GM21390 (cell line): ENCODE data around the gene DIAPH3.

Source experiments
- ATAC-seq: cut with Tn5 transposase; IDR thresholded peaks from one replicate; pipeline ENCODE4 v1.9.1; 2021; ENCODE audit not compliant: unreplicated experiment

Gene DIAPH3

DNA sequence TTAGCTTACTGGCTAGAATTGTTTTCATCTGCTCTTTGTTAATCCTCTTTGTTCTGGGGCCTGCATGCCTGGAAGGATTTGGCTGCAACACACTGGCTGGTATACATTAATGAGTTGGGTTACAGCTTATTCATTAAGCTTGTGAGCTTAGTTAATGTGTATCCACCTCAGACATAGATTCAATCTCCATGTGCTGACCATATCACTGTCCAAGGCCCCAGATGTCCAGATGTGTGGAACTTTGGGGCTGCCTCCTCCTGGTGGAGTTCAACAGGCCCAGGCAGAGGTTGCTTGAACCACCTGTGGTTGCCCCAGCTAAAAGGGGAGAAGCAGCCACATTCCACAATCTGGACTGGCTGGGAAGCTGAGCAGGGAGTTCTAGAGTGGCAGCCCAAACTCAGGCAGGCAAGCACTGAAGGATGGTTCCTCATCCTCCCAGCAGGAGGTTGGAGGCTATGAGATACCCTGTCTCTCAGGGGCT is 5.4 kb downstream of the DIAPH3 start:
- no peak for ATAC-seq

DNA sequence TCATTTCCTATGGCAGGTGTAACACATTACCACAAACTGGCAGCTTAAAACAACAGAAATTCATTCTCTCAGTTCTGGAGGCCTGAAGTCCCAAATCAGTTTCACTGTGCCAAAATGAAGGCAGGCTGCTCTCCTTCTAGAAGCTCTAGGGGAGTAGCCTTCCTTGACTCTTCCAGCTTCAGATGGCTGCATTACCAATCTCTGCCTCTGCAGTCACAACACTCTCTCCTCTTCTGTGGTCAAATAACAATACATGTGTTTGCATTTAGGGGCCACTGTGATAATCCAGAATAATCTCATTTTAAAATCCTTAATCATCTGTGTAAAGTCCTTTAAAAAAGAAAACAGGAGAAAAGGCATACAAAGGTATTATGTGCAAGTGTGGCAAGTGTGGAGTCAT is 7.8 kb downstream of the DIAPH3 start:
- no peak for ATAC-seq

- no peak for ATAC-seq
These were observed 10.8 kb downstream of the DIAPH3 start for GRCh38 chr13:60152904-60153303.

GRCh38 chr13:60152114-60152513 is 11.6 kb downstream of the DIAPH3 start:
- ATAC-seq: no peak

- no peak for ATAC-seq
These were observed 13.2 kb downstream of the DIAPH3 start for GRCh38 chr13:60150538-60150937.

DNA sequence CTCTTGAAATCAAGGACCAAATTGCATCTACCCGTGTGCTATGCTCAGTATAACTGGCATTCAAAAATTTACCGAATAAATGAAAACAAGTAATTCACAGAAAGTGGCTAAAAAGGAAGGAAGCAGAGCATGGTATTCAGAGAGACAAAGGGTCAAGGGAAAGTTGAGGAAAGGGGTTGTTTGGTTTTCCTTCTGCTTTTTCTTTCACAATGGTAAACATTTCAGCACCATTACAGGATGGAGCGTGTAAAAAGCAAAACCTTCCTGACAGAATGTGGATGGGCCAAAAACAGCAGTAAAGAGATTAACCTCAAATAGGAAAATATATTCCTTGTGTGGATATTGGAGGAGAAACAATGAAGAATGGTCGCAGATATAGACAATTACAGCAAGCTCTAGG is 14.8 kb downstream of the DIAPH3 start:
- peak; percentile 49 for ATAC-seq

GRCh38 chr13:60147361-60147760 is 16.4 kb downstream of the DIAPH3 start:
- ATAC-seq: no peak

DNA sequence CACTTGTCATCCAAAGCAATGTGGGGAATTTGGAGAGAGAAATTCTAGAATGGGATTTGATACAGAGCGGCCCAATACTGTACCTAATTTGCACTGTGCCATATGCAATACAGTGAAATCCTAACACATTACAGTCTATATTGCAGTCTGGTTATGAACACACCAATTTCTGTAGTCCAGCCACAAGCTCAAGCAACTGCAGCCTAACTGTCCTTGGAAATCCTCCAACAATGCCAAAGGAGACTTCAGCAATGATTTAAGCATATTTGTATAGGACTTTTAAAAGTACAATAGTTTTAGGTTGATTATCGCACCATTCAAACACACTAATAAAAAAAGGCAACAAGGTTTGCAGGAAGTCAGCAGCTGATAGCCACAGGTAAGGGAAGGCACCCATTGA is 17.3 kb downstream of the DIAPH3 start:
- ATAC-seq: no peak

GRCh38 chr13:60143775-60144174 is 20.0 kb downstream of the DIAPH3 start:
- no peak for ATAC-seq

- ATAC-seq: no peak
These were observed 24.5 kb downstream of the DIAPH3 start for GRCh38 chr13:60139272-60139671.

DNA sequence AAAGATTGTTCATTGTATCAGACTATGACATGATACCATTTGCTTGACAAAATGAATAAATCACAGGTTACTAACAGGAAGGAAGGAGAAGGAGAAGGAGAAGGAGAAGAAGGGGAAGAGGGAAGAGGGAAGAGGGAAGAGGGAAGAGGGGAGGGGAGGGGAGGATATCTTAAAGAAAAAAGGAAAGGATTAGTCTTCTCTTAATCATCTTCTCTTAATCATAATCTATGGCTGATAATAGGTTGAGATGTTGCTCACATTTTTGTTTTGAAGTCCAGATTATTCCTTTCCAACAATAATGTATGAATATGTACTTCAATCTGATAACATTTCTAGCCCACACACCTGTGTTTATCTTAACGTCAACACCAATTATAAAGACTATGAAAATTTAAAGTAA is 25.1 kb downstream of the DIAPH3 start:
- ATAC-seq: no peak

DNA sequence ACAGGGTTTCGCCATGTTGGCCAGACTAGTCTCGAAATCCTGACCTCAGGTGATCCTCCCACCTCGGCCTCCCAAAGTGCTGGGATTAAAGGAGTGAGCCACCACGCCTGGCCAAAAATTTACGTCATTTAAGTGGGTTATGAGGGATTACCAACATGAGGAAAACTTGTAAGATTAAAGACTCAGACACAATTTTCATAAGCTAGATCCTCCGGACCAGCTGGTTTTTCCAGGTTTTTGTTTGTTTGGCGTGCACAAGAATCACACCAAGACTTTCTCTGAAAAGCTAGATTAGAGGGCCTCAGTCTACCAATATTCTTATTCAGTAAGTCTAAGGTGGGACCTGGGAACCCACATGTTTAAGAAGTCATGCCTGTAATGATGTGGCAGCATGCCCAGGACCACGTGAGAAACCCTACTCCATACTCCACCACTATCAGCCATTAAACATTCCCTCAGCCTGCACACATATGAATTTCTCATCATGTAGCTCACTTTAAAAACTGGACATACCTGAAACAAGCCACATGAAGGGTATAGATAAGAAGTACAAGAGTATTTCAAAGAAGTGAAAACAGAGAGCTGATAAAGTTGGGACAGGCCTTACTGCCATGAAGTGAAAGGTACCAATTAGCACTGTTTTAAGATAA is 25.7 kb downstream of the DIAPH3 start:
- ATAC-seq: no peak

DNA sequence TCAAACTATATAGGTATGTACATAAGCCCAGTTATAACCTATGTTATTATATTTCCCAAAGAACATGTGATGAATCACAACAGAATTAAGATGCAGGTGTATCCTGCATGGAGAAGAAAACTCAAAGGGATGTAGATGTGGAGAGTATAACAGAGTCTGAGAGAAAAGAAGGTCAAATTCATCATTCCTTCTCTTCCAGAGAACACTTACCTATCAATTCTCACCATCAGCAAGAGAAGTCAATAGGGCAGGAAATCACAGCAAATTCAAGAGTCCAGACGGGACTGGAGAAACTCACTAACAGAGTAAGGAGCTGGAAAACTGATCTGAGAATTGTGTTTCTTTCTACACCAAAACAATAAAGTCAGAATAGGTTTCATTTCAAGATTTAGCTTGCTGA is 28.4 kb downstream of the DIAPH3 start:
- ATAC-seq: no peak

- ATAC-seq: no peak
These were observed 29.4 kb downstream of the DIAPH3 start for GRCh38 chr13:60134376-60134775.

GRCh38 chr13:60121337-60121687 is 42.4 kb downstream of the DIAPH3 start:
- no peak for ATAC-seq

DNA sequence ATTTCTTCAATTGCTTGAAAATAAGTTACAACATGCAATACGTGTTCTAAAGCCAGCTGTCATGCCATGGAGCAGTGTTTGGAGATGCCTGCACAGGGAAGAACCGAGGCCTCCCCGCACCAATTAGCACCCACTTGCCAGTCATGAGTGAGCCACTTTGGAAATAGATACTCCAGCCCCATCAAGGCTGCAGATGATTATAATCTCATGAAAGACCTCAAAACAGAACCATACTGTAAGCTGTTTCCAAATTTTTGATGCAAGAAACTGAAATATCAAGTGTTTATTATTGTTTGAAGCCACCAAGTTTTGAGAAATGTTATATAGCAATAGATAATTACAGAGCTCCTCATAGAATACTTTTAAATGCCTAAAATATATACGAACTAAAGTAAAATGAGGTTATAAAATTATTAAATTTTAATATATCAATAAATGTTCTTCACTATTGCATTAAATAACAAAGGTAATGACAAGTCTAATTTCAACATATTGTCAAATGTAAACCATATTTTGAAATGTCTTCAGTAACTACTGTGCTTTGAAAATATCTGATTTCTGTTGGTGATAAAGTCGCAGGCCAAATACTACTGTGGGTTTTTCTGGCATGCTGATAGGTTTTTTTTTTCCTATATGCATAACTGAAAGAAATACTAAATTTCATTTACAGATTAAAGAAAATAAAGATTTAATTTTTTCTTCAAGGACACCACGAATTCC is 43.0 kb downstream of the DIAPH3 start:
- ATAC-seq: no peak

DNA sequence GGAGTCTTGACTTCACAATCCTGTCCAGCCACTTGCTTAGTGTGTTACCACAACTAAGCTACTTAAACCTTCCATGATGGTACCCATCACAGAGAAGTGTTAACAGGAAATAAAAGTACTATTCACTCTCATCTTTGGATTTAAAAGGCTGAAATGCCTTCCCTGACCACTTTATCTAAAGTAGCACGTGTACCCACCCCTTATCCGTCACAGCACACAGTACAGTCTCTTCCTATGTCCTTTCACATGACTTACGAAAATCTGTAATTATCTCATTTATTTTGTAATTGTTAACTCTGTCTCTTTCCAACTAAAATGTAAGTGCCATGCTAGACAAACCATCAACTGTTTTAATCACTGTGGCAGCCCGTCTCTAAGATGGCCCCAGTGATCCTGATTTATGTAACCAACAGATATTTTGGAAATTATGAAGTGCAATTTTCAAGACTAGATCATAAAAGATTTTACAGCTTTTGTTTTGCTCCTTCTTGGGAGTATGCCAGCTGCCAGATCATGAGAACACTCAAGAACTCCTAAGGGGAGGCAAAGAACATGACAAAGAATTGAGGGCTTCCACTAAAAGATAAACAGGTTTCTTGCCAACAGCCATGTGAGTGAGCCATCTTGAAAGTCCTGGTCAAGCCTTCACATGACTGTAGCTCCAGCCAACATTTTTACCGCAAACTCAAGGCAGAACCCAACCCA is 44.9 kb downstream of the DIAPH3 start:
- ATAC-seq: no peak

GRCh38 chr13:60114499-60115028 is 49.2 kb downstream of the DIAPH3 start:
- ATAC-seq: no peak

GRCh38 chr13:60112771-60113170 is 51.0 kb downstream of the DIAPH3 start:
- ATAC-seq: no peak

- no peak for ATAC-seq
These were observed 52.0 kb downstream of the DIAPH3 start for GRCh38 chr13:60111691-60112090.

DNA sequence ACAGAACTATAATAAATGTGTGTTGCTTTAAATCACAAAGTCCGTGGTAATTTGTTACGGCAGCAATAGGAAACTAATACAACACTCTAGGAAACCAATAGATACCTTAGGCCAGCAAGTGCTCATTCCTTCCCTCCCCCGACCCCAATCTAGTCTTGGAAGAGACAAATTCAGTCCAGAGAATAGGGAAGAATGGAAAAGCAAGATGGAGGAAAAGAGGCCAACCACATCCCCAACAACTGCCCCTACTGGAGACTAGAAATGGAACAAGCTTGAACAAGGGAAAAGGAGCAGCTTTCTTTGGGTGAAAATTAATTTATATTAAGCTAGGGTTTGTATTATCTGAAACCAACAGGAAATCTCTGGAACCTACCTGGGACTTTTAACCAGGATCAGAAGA is 54.4 kb downstream of the DIAPH3 start:
- ATAC-seq: no peak

DNA sequence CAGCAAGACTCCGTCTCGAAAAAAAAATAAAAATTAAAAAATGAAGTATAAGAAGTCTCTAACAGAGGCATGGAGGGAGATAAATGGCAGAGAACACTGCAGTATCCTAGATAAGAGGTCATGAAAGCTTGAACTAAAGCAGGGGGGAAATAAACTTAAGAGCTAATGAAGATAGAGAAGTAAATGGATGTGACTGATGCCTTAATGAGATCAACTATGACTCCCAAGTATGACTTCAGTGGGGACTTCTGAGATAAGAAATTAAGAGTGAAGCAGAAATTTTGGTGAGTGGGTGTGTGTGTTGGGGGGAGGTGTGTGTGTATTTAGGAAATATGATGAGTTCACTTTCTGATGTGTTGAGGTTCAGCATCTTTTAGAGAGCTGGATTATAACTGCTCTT is 55.1 kb downstream of the DIAPH3 start:
- no peak for ATAC-seq
